ENCODE results near the gene DNAAF6. TPM values are rescaled to one million over a fixed set of nuclear protein-coding genes. Genes with fewer than 3 reads are reported as not detected.

DNAAF6 gene
- total and polyA plus RNA-seq, 2 experiments from 2014 or later, result not detected

DNA sequence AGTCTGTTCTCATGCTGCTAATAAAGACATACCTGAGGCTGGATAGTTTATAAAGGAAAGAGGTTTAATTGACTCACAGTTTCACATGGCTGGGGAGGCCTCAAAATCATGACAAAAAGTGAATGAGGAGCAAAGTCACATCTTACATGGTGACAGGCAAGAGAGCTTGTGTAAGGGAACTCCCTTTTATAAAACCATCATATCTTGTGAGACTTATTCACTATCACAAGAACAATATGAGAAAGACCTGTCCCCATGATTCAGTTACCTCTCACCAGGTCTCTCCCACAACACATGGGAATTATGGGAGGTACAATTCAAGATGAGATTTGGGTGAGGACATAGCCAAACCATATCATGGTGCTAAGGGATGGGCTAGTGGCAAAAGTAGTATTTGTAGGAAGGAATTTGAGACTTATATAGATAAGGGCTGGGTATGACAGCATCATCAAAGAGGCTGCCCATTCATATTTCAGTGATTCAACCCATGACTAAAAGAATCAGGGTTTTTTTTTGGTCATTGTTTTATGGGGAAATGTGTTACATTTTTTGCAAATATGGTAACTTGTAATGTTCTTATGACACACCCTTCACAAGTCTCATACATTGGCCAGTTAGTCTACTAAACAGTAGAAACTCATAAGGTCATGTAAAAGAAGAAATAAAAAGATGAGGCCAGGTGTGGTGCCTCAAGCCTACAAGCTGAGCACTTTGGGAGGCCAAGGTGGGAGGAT lies 34.9 kb upstream of the DNAAF6 start:
- no peak overlapping the region for H3K4me3 Mint-ChIP-seq
- DNase-seq (ENCODE audit: low spot score), result no peak
- no peaks in the 10 kb centered on the region for H3K36me3 Mint-ChIP-seq (ENCODE audit: low read depth)
- TF ChIP-seq ZNF331 (CRISPR knock-in tag; IDR thresholded peaks at IDR 0.05; ENCODE audit: low read depth), result no peak
- TF ChIP-seq CREB1 (CRISPR knock-in tag; IDR thresholded peaks at IDR 0.05; ENCODE audit: low read depth), result no peak
- TF ChIP-seq, protein P1, sequence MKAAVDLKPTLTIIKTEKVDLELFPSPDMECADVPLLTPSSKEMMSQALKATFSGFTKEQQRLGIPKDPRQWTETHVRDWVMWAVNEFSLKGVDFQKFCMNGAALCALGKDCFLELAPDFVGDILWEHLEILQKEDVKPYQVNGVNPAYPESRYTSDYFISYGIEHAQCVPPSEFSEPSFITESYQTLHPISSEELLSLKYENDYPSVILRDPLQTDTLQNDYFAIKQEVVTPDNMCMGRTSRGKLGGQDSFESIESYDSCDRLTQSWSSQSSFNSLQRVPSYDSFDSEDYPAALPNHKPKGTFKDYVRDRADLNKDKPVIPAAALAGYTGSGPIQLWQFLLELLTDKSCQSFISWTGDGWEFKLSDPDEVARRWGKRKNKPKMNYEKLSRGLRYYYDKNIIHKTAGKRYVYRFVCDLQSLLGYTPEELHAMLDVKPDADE (IDR thresholded peaks at IDR 0.05), result no peak
- no peak for TF ChIP-seq EZH2phosphoT487 (IDR thresholded peaks at IDR 0.05; ENCODE audit: unreplicated experiment)
- TF ChIP-seq, protein P2, sequence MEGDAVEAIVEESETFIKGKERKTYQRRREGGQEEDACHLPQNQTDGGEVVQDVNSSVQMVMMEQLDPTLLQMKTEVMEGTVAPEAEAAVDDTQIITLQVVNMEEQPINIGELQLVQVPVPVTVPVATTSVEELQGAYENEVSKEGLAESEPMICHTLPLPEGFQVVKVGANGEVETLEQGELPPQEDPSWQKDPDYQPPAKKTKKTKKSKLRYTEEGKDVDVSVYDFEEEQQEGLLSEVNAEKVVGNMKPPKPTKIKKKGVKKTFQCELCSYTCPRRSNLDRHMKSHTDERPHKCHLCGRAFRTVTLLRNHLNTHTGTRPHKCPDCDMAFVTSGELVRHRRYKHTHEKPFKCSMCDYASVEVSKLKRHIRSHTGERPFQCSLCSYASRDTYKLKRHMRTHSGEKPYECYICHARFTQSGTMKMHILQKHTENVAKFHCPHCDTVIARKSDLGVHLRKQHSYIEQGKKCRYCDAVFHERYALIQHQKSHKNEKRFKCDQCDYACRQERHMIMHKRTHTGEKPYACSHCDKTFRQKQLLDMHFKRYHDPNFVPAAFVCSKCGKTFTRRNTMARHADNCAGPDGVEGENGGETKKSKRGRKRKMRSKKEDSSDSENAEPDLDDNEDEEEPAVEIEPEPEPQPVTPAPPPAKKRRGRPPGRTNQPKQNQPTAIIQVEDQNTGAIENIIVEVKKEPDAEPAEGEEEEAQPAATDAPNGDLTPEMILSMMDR (conservative IDR thresholded peaks at IDR 0.05; ENCODE audit: low read depth in 2 of 2), result no peak
- no peak for TF ChIP-seq POLR2AphosphoS5 (IDR thresholded peaks at IDR 0.05; ENCODE audit: low read depth)
- TF ChIP-seq, protein P3, sequence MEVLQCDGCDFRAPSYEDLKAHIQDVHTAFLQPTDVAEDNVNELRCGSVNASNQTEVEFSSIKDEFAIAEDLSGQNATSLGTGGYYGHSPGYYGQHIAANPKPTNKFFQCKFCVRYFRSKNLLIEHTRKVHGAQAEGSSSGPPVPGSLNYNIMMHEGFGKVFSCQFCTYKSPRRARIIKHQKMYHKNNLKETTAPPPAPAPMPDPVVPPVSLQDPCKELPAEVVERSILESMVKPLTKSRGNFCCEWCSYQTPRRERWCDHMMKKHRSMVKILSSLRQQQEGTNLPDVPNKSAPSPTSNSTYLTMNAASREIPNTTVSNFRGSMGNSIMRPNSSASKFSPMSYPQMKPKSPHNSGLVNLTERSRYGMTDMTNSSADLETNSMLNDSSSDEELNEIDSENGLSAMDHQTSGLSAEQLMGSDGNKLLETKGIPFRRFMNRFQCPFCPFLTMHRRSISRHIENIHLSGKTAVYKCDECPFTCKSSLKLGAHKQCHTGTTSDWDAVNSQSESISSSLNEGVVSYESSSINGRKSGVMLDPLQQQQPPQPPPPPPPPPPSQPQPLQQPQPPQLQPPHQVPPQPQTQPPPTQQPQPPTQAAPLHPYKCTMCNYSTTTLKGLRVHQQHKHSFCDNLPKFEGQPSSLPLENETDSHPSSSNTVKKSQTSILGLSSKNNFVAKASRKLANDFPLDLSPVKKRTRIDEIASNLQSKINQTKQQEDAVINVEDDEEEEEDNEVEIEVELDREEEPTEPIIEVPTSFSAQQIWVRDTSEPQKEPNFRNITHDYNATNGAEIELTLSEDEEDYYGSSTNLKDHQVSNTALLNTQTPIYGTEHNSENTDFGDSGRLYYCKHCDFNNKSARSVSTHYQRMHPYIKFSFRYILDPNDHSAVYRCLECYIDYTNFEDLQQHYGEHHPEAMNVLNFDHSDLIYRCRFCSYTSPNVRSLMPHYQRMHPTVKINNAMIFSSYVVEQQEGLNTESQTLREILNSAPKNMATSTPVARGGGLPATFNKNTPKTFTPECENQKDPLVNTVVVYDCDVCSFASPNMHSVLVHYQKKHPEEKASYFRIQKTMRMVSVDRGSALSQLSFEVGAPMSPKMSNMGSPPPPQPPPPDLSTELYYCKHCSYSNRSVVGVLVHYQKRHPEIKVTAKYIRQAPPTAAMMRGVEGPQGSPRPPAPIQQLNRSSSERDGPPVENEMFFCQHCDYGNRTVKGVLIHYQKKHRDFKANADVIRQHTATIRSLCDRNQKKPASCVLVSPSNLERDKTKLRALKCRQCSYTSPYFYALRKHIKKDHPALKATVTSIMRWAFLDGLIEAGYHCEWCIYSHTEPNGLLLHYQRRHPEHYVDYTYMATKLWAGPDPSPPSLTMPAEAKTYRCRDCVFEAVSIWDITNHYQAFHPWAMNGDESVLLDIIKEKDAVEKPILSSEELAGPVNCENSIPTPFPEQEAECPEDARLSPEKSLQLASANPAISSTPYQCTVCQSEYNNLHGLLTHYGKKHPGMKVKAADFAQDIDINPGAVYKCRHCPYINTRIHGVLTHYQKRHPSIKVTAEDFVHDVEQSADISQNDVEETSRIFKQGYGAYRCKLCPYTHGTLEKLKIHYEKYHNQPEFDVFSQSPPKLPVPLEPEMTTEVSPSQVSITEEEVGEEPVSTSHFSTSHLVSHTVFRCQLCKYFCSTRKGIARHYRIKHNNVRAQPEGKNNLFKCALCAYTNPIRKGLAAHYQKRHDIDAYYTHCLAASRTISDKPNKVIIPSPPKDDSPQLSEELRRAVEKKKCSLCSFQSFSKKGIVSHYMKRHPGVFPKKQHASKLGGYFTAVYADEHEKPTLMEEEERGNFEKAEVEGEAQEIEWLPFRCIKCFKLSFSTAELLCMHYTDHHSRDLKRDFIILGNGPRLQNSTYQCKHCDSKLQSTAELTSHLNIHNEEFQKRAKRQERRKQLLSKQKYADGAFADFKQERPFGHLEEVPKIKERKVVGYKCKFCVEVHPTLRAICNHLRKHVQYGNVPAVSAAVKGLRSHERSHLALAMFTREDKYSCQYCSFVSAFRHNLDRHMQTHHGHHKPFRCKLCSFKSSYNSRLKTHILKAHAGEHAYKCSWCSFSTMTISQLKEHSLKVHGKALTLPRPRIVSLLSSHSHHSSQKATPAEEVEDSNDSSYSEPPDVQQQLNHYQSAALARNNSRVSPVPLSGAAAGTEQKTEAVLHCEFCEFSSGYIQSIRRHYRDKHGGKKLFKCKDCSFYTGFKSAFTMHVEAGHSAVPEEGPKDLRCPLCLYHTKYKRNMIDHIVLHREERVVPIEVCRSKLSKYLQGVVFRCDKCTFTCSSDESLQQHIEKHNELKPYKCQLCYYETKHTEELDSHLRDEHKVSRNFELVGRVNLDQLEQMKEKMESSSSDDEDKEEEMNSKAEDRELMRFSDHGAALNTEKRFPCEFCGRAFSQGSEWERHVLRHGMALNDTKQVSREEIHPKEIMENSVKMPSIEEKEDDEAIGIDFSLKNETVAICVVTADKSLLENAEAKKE (CRISPR knock-in tag; IDR thresholded peaks at IDR 0.05), result no peak
- TF ChIP-seq ZNF114 (CRISPR knock-in tag; IDR thresholded peaks at IDR 0.05), result no peak
- TF ChIP-seq EZH2 (IDR thresholded peaks at IDR 0.05; ENCODE audit: low read depth, unreplicated experiment), result no peak
- H3K27ac Mint-ChIP-seq, result no peak overlapping the region; the same call in 1 of the 2 replicates
- H3K9me2 ChIP-seq (ENCODE audit: insufficient read depth), result no peaks in the 10 kb centered on the region
- H3K27me3 ChIP-seq (ENCODE audit: insufficient read depth), result no peaks in the 10 kb centered on the region
- H3F3A ChIP-seq (replicated peaks; ENCODE audit: low read depth), result no peaks in the 10 kb centered on the region
- H2AFZ ChIP-seq, result no peak overlapping the region
- no peak overlapping the region for H3K27ac ChIP-seq (ENCODE audit: low read depth)
- no peaks in the 10 kb centered on the region for H4K20me1 ChIP-seq (replicated peaks; ENCODE audit: insufficient read depth)
- ATAC-seq, result no peak
- peaks cover 3% of the 10 kb centered on the region; the same call in 1 of the 3 replicates for H3K4me1 Mint-ChIP-seq
- no peaks in the 10 kb centered on the region for H3K9me3 Mint-ChIP-seq
- H3K27me3 Mint-ChIP-seq (ENCODE audit: insufficient read depth, low read depth, poor library complexity), result no peaks in the 10 kb centered on the region
- no peaks in the 10 kb centered on the region for H3K79me2 ChIP-seq (replicated peaks; ENCODE audit: insufficient read depth)
- peaks cover 2% of the 10 kb centered on the region; the same call in 1 of the 2 replicates for H3K4me1 ChIP-seq (ENCODE audit: insufficient read depth)
- H3K36me3 ChIP-seq (ENCODE audit: insufficient read depth), result no peaks in the 10 kb centered on the region
- no peak overlapping the region for H3K4me3 ChIP-seq
- no peak overlapping the region for H3K4me2 ChIP-seq
